HUES48 (cell line): ENCODE data around the gene RIMBP2.

Source experiments
- H3K27ac ChIP-seq: one replicate; pipeline ENCODE4 v1.7.0; 2013; ENCODE audit warnings: low read depth, low read length, inconsistent platforms
- H3K27me3 ChIP-seq: 2 replicates; pipeline ENCODE4 v1.6.1; 2013; ENCODE audit warnings: mild to moderate bottlenecking, low read length; ENCODE audit not compliant: control insufficient read depth, insufficient read depth
- H3K36me3 ChIP-seq: 2 replicates; pipeline ENCODE4 v1.6.1; 2013; ENCODE audit warnings: low read length; ENCODE audit not compliant: control insufficient read depth, insufficient read depth
- H3K4me1 ChIP-seq: 2 replicates; pipeline ENCODE4 v1.6.1; 2013; ENCODE audit warnings: mild to moderate bottlenecking, low read length; ENCODE audit not compliant: control insufficient read depth, insufficient read depth
- H3K4me3 ChIP-seq: 2 replicates; pipeline ENCODE4 v1.5.1; 2013; ENCODE audit warnings: mild to moderate bottlenecking, low read depth, low read length
- H3K9ac ChIP-seq: 2 replicates; pipeline ENCODE4 v1.6.1; 2013; ENCODE audit warnings: mild to moderate bottlenecking, low read depth, low read length, moderate library complexity
- H3K9me3 ChIP-seq: 2 replicates; pipeline ENCODE4 v1.6.1; 2013; ENCODE audit warnings: low read length; ENCODE audit not compliant: control insufficient read depth, insufficient read depth

The RIMBP2 gene

DNA sequence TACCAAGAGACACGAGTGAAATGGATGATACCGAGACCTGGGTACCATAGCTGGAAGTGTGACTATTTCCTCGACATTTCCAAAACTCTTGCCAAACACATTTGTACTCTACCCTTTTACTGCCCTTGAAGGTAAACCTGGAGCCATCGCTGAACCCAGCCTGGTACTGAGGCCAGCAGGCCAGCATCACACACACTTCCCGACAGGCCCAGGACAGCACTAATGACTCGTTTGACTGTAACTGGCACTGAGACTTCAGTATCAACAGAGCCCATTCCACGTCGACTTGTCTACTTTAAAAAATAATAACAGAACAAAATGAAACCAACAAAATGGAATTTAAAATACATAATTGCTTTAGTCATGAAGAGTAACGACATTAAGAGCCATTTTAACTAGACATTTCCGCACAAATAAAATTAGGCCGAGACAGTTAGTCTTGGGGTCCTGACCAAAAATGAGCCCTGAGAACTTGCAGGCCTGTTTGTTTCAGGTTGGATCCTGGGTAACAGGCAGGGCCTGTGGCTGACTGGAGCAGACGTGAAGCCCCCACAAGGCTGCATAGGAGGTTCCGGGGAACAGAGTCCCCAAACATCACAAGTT, 94.3 kb downstream of the RIMBP2 start:
- H3K9me3 ChIP-seq, result no peaks in the 10 kb centered on the region
- no peaks in the 10 kb centered on the region for H3K36me3 ChIP-seq

GRCh38 chr12:130620756-130621155, 95.3 kb downstream of the RIMBP2 start:
- no peaks in the 10 kb centered on the region for H3K4me1 ChIP-seq
- no peak overlapping the region for H3K27ac ChIP-seq

More for the DNA sequence above, 94.3 kb downstream of the RIMBP2 start:
- H3K4me1 ChIP-seq, result no peaks in the 10 kb centered on the region
- H3K4me3 ChIP-seq, result no peak overlapping the region
- no peaks in the 10 kb centered on the region for H3K27me3 ChIP-seq
- H3K9ac ChIP-seq, result no peak overlapping the region
- no peak overlapping the region for H3K27ac ChIP-seq

GRCh38 chr12:130620281-130620680, 95.8 kb downstream of the RIMBP2 start:
- no peaks in the 10 kb centered on the region for H3K9me3 ChIP-seq
- no peaks in the 10 kb centered on the region for H3K27me3 ChIP-seq
- no peaks in the 10 kb centered on the region for H3K36me3 ChIP-seq
- no peaks in the 10 kb centered on the region for H3K4me1 ChIP-seq
- H3K9ac ChIP-seq, result no peak overlapping the region
- no peak overlapping the region for H3K4me3 ChIP-seq
- H3K27ac ChIP-seq, result no peak overlapping the region

More at GRCh38 chr12:130620756-130621155, 95.3 kb downstream of the RIMBP2 start:
- no peaks in the 10 kb centered on the region for H3K9me3 ChIP-seq
- no peak overlapping the region for H3K4me3 ChIP-seq
- H3K9ac ChIP-seq, result no peak overlapping the region
- no peaks in the 10 kb centered on the region for H3K36me3 ChIP-seq
- no peaks in the 10 kb centered on the region for H3K27me3 ChIP-seq

GRCh38 chr12:130619385-130620001, 96.6 kb downstream of the RIMBP2 start:
- Histone ChIP-seq H3K27me3 (no peaks in the 10 kb centered on the region), H3K9me3 (no peaks in the 10 kb centered on the region), H3K4me3 (no peak overlapping the region), H3K9ac (no peak overlapping the region), H3K36me3 (no peaks in the 10 kb centered on the region), H3K27ac (no peak overlapping the region), H3K4me1 (no peaks in the 10 kb centered on the region)

- Histone ChIP-seq H3K36me3 (no peaks in the 10 kb centered on the region), H3K27ac (no peak overlapping the region), H3K9me3 (no peaks in the 10 kb centered on the region), H3K9ac (no peak overlapping the region), H3K4me1 (0 out of 2 replicates have a peak, but pooled peaks cover 3% of the 10 kb centered on the region), H3K27me3 (no peaks in the 10 kb centered on the region), H3K4me3 (no peak overlapping the region)
Observed at GRCh38 chr12:130617219-130617618, 98.9 kb downstream of the RIMBP2 start.

- Histone ChIP-seq H3K4me1 (0 out of 2 replicates have a peak, but pooled peaks cover 3% of the 10 kb centered on the region), H3K27me3 (no peaks in the 10 kb centered on the region), H3K4me3 (no peak overlapping the region), H3K27ac (no peak overlapping the region), H3K9me3 (no peaks in the 10 kb centered on the region), H3K9ac (no peak overlapping the region), H3K36me3 (no peaks in the 10 kb centered on the region)
Observed at GRCh38 chr12:130615861-130616345, 100.2 kb downstream of the RIMBP2 start.

- Histone ChIP-seq H3K9me3 (no peaks in the 10 kb centered on the region), H3K27me3 (no peaks in the 10 kb centered on the region), H3K9ac (no peak overlapping the region), H3K4me1 (0 out of 2 replicates have a peak, but pooled peaks cover 3% of the 10 kb centered on the region), H3K4me3 (no peak overlapping the region), H3K27ac (no peak overlapping the region), H3K36me3 (no peaks in the 10 kb centered on the region)
Observed at GRCh38 chr12:130614530-130614905, 101.6 kb downstream of the RIMBP2 start.

DNA sequence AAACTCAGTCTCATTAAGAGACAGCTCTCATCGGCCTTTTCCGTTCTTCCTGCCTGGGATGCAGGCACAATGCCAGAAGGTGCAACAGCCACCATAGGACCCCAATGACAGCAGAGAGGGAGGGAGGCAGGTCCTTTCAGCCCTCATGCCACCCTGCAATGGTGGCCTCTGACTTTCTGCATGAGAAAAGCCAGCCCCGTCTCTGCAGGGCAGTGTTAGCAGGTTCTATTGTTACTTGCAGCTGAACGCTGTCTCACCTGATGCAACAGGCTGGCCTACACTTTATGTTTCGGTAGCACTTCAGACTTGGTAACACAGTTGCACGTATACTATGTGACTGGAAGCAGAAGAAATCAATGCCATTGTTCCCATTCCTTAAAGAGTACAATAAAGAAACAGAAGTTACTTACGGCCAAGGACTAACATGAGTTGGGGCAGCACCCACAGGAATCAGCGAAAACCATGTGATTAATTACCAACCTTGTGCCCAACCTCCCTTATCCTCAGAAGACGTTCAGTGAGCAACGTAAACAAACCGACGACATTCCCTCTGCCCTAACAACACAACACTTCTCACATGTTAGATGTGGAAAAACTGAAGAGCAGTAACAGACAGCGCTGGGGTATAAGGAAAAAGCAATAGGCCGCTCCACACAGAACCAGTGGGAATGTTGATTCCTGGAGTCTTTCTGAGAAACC, 102.1 kb downstream of the RIMBP2 start:
- Histone ChIP-seq H3K36me3 (no peaks in the 10 kb centered on the region), H3K9me3 (no peaks in the 10 kb centered on the region), H3K4me1 (0 out of 2 replicates have a peak, but pooled peaks cover 3% of the 10 kb centered on the region), H3K27me3 (no peaks in the 10 kb centered on the region), H3K9ac (no peak overlapping the region), H3K27ac (no peak overlapping the region), H3K4me3 (no peak overlapping the region)

DNA sequence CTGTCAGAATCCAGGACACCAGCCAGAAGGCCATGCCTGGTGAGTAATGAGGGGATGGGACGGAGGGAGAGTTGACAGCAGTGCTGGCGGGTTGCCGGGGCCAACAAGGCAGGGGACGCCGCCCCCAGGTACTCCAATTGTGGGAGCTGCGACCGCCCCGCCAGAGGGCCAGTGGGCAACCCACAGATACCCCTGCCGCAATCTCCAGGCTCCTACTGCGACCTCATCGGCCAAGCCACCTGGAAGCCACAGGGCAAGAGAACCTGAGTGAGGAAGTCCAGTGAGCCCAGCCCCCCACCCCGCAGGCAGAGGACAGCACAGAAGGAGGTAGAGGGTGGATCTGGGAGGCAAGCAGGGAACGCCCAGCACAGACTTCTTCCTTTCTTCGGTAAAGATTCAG, 103.0 kb downstream of the RIMBP2 start:
- Histone ChIP-seq H3K4me1 (peaks cover 3% of the 10 kb centered on the region; the same call in 1 of the 2 replicates), H3K27me3 (no peaks in the 10 kb centered on the region), H3K9ac (no peak overlapping the region), H3K4me3 (no peak overlapping the region), H3K36me3 (no peaks in the 10 kb centered on the region), H3K27ac (no peak overlapping the region), H3K9me3 (no peaks in the 10 kb centered on the region)

DNA sequence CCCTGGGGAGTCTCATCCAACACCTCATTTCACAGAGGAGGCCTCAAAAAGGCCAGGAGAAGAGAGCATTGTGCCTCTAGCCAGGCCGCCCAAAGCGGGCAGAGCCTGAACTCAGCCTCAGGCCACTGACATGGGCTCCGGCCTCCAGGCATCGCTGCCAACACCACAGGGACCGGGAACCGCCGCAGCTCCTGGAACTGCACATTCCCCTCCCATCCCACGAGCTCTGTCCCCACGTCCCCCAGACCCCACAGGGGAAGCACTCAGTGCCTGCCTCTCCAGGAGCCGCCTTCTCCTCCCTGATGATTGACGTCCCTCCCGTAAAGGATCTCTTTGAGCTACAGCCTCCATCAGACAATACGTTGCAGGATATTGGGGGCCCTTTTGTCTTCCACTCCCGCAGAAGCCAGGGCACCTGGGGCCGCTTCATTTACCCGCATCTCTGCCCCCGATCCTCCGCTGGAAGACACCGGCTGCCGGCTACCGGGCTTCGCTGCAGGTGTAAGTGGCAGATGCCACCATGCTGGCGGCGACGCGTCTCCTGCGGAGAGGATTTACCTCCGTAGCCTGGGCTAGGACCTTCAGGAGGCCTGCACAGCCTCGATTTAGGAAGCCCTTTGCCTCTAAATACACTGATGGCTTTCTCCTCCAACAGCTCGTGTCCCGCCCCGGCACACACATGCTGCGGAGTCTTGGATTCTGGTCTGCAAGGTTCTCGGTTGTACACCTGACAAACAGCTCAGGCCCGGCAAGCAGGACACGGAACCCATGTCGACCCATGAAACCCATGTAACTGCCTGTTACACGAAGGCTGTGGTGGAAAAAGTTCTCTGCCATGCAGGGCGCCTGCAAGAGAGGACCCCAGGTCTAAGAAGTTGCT, 104.8 kb downstream of the RIMBP2 start:
- Histone ChIP-seq H3K36me3 (no peaks in the 10 kb centered on the region), H3K4me1 (peaks cover 3% of the 10 kb centered on the region; the same call in 1 of the 2 replicates), H3K4me3 (no peak overlapping the region), H3K9ac (no peak overlapping the region), H3K27me3 (no peaks in the 10 kb centered on the region), H3K27ac (no peak overlapping the region), H3K9me3 (no peaks in the 10 kb centered on the region)
